HG03558 (cell line): ENCODE data around the gene TNFRSF12A.
"Not testable (repeated sequence)": the region's sequence is repeated elsewhere in the genome, so short reads cannot be mapped to it uniquely, and the experiment has no call there.

ENCODE experiments used
- ATAC-seq: cut with Tn5 transposase; IDR thresholded peaks from one replicate; pipeline ENCODE4 v1.9.1; 2021; ENCODE audit warnings: moderate number of reproducible peaks; ENCODE audit not compliant: unreplicated experiment; ENCODE audit errors: extremely low read depth

Gene TNFRSF12A

DNA sequence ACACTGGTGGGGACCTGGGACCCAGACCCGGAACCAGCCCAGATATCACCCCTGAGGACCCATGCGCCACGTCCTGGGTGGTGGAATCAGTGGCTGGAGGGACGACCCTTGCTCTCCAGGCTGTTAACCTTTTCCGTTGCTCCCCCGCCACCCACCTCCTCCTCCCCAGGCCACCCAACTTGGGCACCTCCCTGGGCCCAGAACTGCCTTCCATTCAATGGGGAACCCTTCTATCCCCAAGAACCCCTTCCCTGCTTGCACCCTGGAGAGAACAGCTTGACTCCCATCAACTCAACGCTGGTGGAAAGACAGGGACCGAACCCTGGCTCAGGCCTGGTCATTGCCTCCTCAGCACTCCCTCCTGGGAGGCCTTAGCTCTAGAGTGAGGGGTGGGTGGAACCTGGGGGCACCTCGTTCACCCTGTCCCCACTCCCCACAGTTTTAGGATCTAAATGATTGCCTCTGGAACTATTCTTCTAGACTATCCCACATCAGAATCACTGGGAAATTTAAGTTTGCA is 39.6 kb downstream of the TNFRSF12A start:
- ATAC-seq: no peak

DNA sequence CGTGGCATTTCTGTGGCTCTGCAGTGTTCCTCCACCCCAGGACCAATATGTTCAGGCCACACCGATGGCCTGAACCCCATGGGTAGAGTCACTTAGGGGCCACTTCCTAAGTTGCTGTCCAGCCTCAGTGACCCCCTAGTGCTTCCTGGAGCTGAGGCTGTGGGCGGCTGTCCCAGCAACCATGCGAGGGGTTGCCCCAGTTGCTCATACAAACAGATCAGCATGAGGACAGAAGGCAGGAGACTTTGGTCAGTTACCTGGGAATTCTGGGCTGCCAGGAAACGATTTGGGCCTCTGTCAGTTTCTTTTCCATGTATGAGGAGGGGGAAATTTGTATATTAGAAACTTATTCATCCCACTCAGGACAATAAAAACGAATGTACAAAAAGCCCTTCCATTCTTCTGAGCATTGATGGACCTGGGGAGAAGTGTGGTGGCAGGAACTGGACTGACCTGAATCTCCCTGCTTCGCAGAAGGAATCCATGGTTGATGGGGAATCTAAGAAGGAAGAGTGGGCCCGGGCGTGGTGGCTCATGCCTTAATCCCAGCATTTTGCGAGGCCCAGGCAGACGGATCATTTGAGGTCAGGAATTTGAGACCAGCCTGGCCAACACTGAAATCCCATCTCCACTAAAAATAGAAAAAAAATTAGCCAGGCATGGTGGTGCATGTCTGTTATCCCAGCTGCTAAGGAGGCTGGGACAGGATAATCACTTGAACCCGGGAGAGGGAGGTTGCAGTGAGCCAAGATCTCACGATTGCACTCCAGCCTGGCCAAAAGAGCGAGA is 40.4 kb downstream of the TNFRSF12A start:
- no peak for ATAC-seq

DNA sequence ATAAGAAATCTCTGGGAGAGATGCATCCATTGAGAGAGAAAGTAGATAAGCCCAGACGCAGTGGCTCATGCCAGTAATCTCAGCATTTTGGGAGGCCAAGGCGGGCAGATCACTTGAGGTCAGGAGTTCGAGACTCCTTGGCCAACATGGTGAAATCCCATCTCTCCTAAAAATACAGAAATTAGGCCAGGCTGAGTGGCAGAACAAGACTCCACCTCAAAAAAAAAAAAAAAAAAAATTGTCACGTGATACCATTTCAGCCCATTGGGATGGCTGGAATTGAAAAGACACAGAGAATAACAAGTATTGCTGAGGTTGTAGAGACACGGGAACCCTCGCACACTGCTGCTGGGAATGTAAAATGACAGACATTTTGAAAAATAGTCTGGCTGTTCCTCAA is 42.4 kb downstream of the TNFRSF12A start:
- ATAC-seq: no peak

DNA sequence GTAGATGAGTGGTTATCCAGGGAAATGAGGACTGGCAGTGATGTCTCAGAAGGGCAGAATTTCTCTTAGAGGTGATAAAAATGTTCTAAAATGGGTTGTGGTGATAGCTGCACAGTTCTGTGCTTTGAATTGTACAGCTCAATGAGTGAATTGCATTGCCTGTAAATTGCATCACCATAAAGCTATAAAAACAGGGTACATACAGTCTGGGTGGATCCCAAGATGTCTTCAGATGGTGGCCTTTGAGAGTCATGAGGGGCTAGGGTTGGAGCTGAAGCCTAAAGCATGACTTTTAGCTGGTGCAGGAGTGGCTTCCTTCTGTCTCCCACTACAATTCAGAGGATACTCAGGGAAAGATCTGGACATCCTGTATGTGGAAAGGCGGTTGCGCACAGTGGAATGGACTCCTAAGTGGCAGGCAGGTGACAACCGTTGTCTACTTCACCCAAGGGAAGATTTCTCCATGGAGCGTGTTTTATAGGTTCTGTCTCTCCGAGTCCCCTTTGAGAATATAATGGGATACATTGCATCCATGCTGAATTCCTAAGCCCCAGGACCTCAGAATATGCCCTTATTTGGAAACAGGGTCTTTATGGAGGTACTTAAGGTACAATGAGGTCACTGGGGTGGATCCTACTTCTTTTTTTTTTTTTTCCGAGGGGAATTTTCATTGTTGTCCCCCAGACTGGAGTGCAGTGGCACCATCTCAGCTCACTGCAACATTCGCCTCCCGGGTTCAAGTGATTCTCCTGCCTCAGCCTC is 43.6 kb downstream of the TNFRSF12A start:
- no peak for ATAC-seq

DNA sequence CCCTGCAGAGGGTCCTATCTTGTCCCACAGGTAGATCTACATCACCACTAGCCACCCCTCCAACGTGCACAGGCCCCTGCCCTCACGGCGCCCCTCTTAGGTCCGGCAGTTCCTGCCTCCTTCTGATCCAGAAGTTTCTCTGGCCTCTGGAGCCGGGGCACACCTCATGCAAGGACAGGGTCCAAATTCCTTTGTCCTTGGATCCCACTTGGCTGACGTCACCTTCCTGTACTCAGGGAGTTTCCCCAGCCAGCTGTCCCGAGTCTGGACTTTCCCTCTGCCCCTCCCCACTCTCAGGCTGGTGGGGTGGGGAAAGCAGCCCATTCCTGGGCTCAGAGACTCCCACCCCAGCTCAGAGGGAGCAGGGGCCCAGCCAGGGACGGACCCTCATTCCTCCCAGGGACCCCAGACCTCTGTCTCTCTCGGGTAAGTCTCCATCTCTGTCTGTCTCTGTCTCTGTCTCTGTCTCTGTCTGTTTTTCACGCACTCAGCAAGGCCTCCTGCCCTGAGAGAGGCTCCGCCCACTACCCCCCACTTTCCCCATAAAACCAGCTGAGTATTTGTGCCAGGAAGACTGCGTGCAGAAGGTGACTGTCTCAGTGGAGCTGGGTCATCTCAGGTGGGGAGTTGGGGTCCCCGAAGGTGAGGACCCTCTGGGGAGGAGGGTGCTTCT is 45.0 kb downstream of the TNFRSF12A start, which contains the start of gene IL32:
Gene IL32 (plus strand): TSS at position 572 of the 673 bp plus-strand sequence. CDS start 172 bp downstream, outside the sequence.
- no peak for ATAC-seq

DNA sequence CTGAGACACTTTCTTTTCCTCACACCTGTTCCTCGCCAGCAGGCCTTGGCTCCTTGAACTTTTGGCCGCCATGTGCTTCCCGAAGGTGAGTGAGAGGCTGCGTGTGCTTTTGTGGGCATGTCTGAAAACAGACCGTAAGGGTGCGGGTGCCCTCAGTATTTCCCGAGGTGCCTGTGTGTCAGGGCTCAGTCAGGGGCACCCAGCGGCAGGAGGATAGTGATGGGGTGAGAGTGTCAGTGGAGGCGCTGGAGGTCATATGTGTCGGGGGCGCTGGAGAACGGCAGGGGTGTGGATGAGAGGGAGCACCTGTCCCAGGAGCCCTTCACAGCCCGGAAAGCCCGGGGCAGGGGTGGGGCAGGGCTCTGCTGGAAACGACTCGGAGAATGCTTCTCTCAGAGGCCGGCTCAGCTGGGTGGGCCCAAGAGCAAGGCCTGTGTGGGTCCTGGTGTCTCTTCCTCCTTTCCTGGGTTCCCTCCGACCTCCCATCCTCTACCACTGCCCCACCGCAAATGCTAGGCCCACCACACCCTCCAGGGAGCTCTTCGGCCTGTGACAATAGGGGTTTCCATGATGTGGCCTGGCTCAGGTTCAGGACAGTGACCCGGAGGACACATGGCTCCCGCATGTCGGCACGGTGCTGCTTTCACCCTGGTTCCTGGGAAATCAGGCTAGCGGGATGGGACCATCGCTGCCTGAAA is 45.7 kb downstream of the TNFRSF12A start:
- ATAC-seq: no peak

DNA sequence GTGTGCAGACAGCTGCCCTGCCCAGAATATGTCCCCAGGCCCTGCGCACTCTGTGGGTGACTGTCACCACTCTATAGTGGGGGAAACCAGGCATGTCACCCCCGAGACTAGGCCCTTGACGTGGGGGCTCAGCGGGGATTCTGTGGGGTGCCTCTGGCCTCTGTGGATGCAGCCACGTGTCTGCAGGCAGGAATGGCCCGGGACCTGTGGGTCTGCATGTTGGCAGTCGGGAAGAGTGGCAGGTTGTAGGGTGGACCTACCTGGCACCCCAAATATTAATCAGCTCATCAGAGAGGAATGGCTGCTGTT is 46.2 kb downstream of the TNFRSF12A start:
- no peak for ATAC-seq

DNA sequence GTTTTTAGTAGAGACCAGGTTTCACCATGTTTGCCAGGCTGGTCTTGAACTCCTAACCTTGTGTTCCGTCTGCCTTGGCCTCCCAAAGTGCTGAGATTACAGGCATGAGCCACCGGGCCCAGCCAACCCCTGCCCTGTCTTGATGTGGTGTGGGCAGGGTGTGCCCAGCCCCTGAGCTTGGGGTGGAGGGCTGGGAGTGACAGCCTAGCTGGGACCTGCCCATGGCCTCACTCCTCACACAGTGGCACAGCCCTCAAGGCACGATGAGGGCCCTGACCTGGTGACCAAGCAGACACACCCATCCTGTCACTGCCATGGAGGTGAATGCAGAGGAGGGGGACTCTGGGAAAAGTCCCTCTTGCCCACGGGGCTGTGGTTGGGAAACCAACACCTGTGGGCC is 48.3 kb downstream of the TNFRSF12A start:
- ATAC-seq: no peak

DNA sequence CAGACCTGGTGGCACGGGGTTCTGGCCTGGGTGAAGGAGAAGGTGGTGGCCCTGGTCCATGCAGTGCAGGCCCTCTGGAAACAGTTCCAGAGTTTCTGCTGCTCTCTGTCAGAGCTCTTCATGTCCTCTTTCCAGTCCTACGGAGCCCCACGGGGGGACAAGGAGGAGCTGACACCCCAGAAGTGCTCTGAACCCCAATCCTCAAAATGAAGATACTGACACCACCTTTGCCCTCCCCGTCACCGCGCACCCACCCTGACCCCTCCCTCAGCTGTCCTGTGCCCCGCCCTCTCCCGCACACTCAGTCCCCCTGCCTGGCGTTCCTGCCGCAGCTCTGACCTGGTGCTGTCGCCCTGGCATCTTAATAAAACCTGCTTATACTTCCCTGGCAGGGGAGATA is 49.0 kb downstream of the TNFRSF12A start:
- not testable (repeated sequence) for ATAC-seq

DNA sequence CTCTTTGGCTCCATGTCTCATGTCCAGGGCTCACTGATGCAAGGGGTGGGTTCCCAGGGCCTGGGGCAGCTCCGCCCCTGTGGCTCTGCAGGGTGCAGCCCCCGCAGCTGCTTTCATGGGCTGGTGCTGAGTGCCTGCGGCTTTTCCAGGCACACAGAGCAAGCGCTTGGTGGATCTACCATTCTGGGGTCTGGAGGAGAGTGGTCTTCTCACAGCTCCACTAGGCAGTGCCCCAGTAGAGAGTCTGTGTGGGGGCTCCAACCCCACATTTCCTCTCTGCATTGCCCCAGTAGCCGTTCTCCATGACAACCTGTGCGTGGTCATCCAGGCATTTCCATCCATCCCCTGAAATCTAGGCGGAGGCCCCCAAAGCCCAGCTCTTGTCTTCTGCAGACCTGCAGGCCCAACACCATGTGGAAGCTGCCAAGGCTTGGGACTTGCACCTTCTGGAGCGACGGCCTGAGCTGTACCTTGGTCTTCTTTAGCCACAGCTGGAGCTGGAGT is 50.5 kb downstream of the TNFRSF12A start:
- no peak for ATAC-seq

DNA sequence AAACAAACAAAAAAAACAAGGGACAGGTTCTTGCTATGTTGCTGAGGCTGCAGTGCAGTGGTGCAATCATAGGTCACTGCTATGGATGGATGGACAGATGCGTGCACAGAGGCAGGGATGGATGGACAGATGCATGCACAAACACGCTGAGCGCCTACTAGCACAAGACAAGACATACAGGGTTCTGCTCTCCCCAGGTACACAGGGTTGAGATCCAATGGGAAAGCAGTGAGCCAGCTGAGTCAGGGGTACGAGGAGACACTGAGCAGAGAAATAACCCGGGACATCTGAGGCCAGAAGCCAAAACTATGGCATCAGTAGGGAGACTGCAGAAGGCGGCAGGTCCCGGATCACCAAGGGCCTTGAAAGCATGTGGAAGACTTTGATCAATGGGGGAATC is 51.5 kb downstream of the TNFRSF12A start:
- no peak for ATAC-seq
